Neural cell (in vitro differentiated cells): Measurements from ENCODE around the gene MTRF1. TPM values are rescaled to one million over a fixed set of nuclear protein-coding genes. Genes with fewer than 3 reads are reported as not detected.

Source experiments
- H2AFZ ChIP-seq: fragments of 200-600, 300-800 bp; sonication (generic), shearing (Covaris generic); 2 replicates; pipeline ENCODE4 v1.6.0; 2014; ENCODE audit warnings: low read depth, mild to moderate bottlenecking, antibody characterized with exemption, low read length, moderate library complexity
- H3F3A ChIP-seq: fragments of 200-600 bp; shearing (Covaris generic); 2 replicates; pipeline ENCODE4 v1.6.1; 2016; ENCODE audit warnings: mild to moderate bottlenecking, moderate library complexity, mixed read lengths, antibody characterized with exemption, low read length; ENCODE audit not compliant: insufficient read depth, poor library complexity, severe bottlenecking
- H3K27ac ChIP-seq: fragments of 200-600, 300-800 bp; sonication (generic), shearing (Covaris generic); 2 replicates; pipeline ENCODE4 v1.5.1; 2014; ENCODE audit warnings: mild to moderate bottlenecking, low read length, moderate library complexity
- H3K27me3 ChIP-seq: fragments of 300-800, 200-600 bp; sonication (generic), shearing (Covaris generic); 2 replicates; pipeline ENCODE4 v1.6.0; 2014; ENCODE audit warnings: mild to moderate bottlenecking, low read depth, low read length, moderate library complexity; ENCODE audit not compliant: insufficient read depth
- H3K36me3 ChIP-seq: fragments of 300-800, 200-600 bp; sonication (generic), shearing (Covaris generic); 2 replicates; pipeline ENCODE4 v1.5.1; 2014; ENCODE audit warnings: mild to moderate bottlenecking, antibody characterized with exemption, low read length, moderate library complexity; ENCODE audit not compliant: insufficient read depth
- H3K4me2 ChIP-seq: fragments of 300-800, 200-600 bp; sonication (generic), shearing (Covaris generic); 2 replicates; pipeline ENCODE4 v1.6.0; 2014; ENCODE audit warnings: mild to moderate bottlenecking, low read length
- H3K4me3 ChIP-seq: fragments of 300-800, 200-600 bp; sonication (generic), shearing (Covaris generic); 2 replicates; pipeline ENCODE4 v1.5.1; 2014; ENCODE audit warnings: mild to moderate bottlenecking, low read length, moderate library complexity
- H3K79me2 ChIP-seq: fragments of 200-600 bp; shearing (Covaris generic); replicated peaks from 2 replicates; pipeline ENCODE4 v1.6.0; 2014; ENCODE audit warnings: mild to moderate bottlenecking, low read length, moderate library complexity; ENCODE audit not compliant: insufficient read depth
- H3K9ac ChIP-seq: fragments of 300-800, 200-600 bp; sonication (generic), shearing (Covaris generic); 2 replicates; pipeline ENCODE4 v1.6.1; 2016; ENCODE audit warnings: mild to moderate bottlenecking, low read length, mixed read lengths
- H3K9me2 ChIP-seq: fragments of 200-600 bp; shearing (Covaris generic); 2 replicates; pipeline ENCODE4 v1.6.1; 2016; ENCODE audit warnings: mild to moderate bottlenecking, low read length, mixed read lengths; ENCODE audit not compliant: insufficient read depth
- H3K9me3 ChIP-seq: fragments of 200-600, 300-800 bp; sonication (generic), shearing (Covaris generic); 2 replicates; pipeline ENCODE4 v1.6.1; 2016; ENCODE audit warnings: mild to moderate bottlenecking, mixed run types, low read length, moderate library complexity, mixed read lengths
- H4K20me1 ChIP-seq: fragments of 200-600 bp; shearing (Covaris generic); 2 replicates; pipeline ENCODE4 v1.6.1; 2016; ENCODE audit warnings: mild to moderate bottlenecking, mixed run types; ENCODE audit not compliant: insufficient read depth
- EP300 ChIP-seq: fragments of 450-650 bp; conservative IDR thresholded peaks from 2 replicates; pipeline ENCODE4 v1.6.1; 2014; ENCODE audit warnings: antibody characterized with exemption, mild to moderate bottlenecking, moderate library complexity; ENCODE audit not compliant: poor library complexity, severe bottlenecking
- EZH2 ChIP-seq: fragments of 200-600, 300-800 bp; shearing (Covaris generic), sonication (generic); IDR thresholded peaks from 2 replicates; pipeline ENCODE4 v1.6.1; 2014; ENCODE audit warnings: antibody characterized with exemption, low read length, borderline replicate concordance, mild to moderate bottlenecking; ENCODE audit not compliant: insufficient read depth, poor library complexity, severe bottlenecking
- MXI1 ChIP-seq: fragments of 450-650 bp; conservative IDR thresholded peaks from 2 replicates; pipeline ENCODE4 v1.6.1; 2014; ENCODE audit warnings: antibody characterized with exemption, mild to moderate bottlenecking; ENCODE audit not compliant: poor library complexity, severe bottlenecking
- POLR2AphosphoS5 ChIP-seq: IDR thresholded peaks from 2 replicates; pipeline ENCODE4 v1.6.1; 2012
- RAD21 ChIP-seq: fragments of 450-650 bp; conservative IDR thresholded peaks from 2 replicates; pipeline ENCODE4 v1.6.1; 2014; ENCODE audit warnings: antibody characterized with exemption, mild to moderate bottlenecking, moderate library complexity
- SMC3 ChIP-seq: fragments of 450-650 bp; conservative IDR thresholded peaks from 2 replicates; pipeline ENCODE4 v1.6.1; 2014; ENCODE audit warnings: antibody characterized with exemption, mild to moderate bottlenecking, moderate library complexity; ENCODE audit not compliant: poor library complexity
- TAF1 ChIP-seq: IDR thresholded peaks from 2 replicates; pipeline ENCODE4 v1.6.1; 2012; ENCODE audit warnings: low read depth
- polyA plus RNA-seq: library from polyadenylated mRNA; depleted of rRNA; stranded (reverse); fragments of >200 nt; gene quantifications from 2 replicates; pipeline ENCODE4 v1.2.3, GENCODE V29; 2014
- TF ChIP-seq, protein P1 (sequence below): fragments of 450-650 bp; IDR thresholded peaks from 2 replicates; pipeline ENCODE4 v1.5.1; 2014; ENCODE audit warnings: antibody characterized with exemption, mild to moderate bottlenecking, moderate library complexity; ENCODE audit not compliant: poor library complexity, severe bottlenecking
- TF ChIP-seq, protein P2 (sequence below): IDR thresholded peaks from 2 replicates; pipeline ENCODE4 v1.6.1; 2012; ENCODE audit warnings: borderline replicate concordance

Gene MTRF1
- polyA plus RNA-seq, 1 donor from 2014 or later, result 15.7 TPM

DNA sequence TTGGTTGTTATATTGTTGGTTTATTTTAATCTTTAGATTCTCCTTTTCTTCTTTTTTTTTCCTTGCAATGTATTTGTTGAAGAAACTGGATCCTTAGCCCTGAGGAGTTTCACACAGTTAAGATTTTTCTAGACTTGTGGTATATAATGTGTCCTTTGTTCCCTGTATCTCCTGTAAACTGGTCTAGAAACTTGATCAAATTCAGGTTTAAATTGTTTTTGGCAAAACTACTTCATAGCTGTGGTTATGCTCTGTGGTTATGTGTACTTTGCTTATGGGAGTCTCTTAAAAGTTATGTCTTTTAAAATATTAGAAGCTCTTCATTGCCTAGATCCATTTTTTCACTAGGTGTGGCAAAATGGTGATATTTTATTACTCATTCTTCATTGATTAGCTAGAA, 3.7 kb upstream of the MTRF1 start:
- H3K27me3 ChIP-seq, result no peaks in the 10 kb centered on the region
- H3K9me2 ChIP-seq, result no peaks in the 10 kb centered on the region

DNA sequence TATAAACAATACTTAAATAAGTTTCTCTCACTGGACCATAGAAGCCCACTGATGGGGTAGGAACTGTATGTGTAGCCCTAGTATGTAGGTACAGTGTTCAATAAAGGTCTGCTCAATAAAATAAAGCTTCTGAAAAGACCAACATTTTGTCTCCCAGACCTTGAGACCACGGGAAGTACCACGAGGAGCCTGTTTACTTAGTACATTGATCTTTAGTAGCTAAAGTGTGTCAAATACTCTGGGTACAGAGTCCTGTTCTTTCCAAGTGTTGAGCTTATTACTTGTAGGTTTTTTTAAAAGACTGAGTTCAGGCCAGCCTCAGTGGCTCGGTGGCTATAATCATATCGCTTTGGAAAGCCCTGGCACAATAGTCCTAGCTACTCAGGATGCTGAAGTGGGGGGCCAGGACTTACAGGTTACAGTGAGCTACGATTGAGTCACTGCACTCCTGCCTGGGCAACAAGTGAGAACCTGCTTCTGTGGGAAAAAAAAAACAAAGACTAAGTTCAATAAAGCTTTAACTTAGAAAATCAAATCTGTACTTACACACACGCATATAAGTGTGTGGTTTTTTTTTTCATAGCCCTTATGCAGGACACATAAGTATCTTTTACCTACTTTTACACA, 3.4 kb downstream of the MTRF1 start:
- Histone ChIP-seq H3F3A (no peaks in the 10 kb centered on the region), H3K27ac (no peak overlapping the region), H3K9me3 (no peaks in the 10 kb centered on the region), H3K4me2 (no peak overlapping the region), H3K9me2 (no peaks in the 10 kb centered on the region), H4K20me1 (no peaks in the 10 kb centered on the region), H2AFZ (no peak overlapping the region), H3K9ac (no peak overlapping the region), H3K4me3 (no peak overlapping the region), H3K36me3 (no peaks in the 10 kb centered on the region), H3K79me2 (no peaks in the 10 kb centered on the region), H3K27me3 (no peaks in the 10 kb centered on the region)
- TF ChIP-seq MXI1 (no peak), EP300 (no peak), SMC3 (no peak), POLR2AphosphoS5 (no peak), RAD21 (no peak), EZH2 (no peak), TAF1 (no peak)
- TF ChIP-seq, protein P1, sequence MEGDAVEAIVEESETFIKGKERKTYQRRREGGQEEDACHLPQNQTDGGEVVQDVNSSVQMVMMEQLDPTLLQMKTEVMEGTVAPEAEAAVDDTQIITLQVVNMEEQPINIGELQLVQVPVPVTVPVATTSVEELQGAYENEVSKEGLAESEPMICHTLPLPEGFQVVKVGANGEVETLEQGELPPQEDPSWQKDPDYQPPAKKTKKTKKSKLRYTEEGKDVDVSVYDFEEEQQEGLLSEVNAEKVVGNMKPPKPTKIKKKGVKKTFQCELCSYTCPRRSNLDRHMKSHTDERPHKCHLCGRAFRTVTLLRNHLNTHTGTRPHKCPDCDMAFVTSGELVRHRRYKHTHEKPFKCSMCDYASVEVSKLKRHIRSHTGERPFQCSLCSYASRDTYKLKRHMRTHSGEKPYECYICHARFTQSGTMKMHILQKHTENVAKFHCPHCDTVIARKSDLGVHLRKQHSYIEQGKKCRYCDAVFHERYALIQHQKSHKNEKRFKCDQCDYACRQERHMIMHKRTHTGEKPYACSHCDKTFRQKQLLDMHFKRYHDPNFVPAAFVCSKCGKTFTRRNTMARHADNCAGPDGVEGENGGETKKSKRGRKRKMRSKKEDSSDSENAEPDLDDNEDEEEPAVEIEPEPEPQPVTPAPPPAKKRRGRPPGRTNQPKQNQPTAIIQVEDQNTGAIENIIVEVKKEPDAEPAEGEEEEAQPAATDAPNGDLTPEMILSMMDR, result no peak
- TF ChIP-seq, protein P2, sequence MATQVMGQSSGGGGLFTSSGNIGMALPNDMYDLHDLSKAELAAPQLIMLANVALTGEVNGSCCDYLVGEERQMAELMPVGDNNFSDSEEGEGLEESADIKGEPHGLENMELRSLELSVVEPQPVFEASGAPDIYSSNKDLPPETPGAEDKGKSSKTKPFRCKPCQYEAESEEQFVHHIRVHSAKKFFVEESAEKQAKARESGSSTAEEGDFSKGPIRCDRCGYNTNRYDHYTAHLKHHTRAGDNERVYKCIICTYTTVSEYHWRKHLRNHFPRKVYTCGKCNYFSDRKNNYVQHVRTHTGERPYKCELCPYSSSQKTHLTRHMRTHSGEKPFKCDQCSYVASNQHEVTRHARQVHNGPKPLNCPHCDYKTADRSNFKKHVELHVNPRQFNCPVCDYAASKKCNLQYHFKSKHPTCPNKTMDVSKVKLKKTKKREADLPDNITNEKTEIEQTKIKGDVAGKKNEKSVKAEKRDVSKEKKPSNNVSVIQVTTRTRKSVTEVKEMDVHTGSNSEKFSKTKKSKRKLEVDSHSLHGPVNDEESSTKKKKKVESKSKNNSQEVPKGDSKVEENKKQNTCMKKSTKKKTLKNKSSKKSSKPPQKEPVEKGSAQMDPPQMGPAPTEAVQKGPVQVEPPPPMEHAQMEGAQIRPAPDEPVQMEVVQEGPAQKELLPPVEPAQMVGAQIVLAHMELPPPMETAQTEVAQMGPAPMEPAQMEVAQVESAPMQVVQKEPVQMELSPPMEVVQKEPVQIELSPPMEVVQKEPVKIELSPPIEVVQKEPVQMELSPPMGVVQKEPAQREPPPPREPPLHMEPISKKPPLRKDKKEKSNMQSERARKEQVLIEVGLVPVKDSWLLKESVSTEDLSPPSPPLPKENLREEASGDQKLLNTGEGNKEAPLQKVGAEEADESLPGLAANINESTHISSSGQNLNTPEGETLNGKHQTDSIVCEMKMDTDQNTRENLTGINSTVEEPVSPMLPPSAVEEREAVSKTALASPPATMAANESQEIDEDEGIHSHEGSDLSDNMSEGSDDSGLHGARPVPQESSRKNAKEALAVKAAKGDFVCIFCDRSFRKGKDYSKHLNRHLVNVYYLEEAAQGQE, result no peak

More for the DNA sequence above, 3.7 kb upstream of the MTRF1 start:
- Histone ChIP-seq H3K79me2 (no peaks in the 10 kb centered on the region), H3K4me3 (no peak overlapping the region), H3F3A (no peaks in the 10 kb centered on the region), H2AFZ (no peak overlapping the region), H3K9me3 (no peaks in the 10 kb centered on the region), H3K9ac (no peak overlapping the region), H3K27ac (no peak overlapping the region), H4K20me1 (no peaks in the 10 kb centered on the region), H3K36me3 (no peaks in the 10 kb centered on the region), H3K4me2 (no peak overlapping the region)
- TF ChIP-seq, protein P2, result no peak
